Right forelimb (tissue), 1 donor: ENCODE data around the gene GPS1.

Source experiments
- DNase-seq: peaks from one replicate; pipeline ENCODE4 v3.0.0-alpha.2; 2018

GPS1 gene

GRCh38 chr17:82014971-82015310 lies 36.8 kb upstream of the GPS1 start:
- DNase-seq: no peak

- DNase-seq: no peak
Observed at GRCh38 chr17:82015311-82015971, 36.3 kb upstream of the GPS1 start.

GRCh38 chr17:82016061-82016874 lies 35.4 kb upstream of the GPS1 start:
- DNase-seq: no peak

GRCh38 chr17:82016875-82017459 lies 34.7 kb upstream of the GPS1 start:
- no peak for DNase-seq

DNA sequence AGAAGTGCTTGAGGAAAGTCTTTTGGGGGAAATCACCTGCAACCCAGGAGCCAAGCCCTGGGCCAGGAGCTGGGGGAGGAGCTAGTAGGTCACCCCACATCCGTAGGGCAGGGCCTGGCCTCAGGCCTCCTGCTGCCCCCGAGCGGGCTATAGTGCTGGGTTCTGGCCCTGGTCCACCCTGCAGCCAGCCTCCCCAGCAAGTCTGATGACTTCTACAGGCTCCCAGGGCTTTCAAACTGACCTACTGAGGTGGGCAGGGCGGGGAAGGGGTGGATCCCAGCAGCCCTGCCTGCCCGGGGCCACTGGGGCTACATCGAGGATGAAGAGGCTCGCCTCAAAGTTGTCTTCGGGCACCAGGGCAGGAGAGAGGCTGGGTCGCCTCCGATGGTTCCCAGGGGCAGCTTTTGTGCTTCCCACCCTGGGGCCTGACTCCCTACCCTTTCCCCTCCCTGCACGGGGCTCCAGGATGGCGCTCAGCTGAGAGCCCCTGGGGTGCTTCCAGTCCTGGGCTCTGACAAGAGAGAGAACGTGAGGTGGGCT lies 34.0 kb upstream of the GPS1 start:
- no peak for DNase-seq

DNA sequence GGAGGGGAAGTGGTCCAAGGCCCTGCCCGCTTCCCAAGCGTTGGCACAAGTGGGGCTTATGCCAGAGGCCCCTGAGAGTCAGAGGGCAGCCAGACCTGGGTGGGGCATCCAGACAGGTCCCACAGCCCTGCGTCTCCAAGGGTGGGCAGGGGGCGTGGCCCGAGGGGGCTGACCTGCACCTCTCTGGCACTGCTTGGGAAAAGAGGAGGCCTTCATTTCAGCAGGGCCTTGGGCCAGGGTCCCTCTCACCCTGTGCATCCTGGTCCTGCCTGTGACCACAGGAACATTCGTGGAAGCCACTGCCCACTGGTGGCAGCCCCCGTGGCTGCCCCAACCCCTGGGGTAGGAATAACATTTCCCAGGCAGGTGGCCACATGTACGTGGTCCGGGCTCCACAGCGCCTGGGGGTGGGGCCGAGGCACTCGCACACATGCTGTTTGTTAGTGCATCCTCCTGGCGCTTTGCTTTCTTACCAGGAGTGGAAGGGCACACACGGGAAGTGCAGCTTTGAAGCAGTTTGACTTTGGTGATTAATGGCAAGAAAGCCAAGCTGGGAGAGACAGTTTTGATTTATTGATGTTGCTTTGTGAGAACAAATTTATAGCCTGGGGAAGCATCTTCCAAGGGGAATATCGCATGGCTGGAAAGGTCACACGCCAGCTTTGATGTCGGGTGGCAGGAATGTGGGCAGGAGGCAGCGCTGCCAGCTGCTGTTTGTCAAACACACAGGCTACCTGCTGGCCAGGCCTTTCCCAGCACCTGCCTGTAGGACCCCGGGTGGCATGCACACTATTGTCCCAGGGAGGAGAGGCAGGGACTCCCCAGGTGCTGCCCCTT lies 33.3 kb upstream of the GPS1 start:
- DNase-seq: no peak

- DNase-seq: no peak
Observed at GRCh38 chr17:82018989-82019689, 32.6 kb upstream of the GPS1 start.

DNA sequence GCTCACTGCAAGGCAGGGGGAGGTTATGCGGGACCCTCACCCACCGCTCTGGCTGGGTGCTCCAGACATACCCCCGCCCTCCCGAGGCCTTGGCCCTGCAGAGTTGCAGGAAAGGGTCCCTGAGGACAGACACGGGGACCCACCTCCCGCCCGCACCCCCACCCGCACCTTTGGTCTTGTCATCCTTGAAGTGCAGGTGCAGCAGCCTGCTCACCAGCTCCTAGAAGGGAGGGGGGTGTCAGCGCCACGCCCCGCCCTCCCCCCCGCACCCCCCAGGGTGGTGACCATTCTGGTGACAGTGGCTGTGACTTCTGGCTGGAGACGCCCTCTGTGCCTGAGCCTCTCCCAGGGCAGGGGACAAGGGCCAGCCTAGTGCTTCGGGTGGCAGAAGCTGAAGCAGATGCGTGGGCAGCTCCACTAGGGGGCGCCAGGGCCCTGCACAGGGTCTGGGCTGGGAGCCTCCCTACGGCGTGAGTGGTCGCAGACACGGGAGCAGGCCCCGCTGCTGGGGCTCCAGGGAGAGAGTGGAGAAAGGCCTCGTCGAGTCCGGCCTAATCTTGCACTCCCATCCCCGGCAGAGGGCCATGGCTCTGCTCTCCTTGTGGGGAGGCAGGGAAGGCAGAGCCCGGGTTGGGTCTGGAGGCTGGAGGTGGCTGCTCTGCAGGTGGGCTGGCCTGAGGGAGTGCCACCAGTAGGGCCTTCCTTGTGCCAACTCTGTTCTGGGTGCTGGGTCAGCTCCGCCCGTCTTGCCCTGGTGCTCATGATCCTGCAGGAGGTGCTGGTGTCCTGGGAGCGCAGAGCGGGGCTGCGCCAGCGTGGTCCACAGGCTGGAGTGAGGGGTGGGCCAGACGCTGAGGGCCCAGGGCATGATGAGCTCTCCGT lies 31.8 kb upstream of the GPS1 start:
- no peak for DNase-seq

GRCh38 chr17:82020572-82021106 lies 31.1 kb upstream of the GPS1 start:
- DNase-seq: no peak

GRCh38 chr17:82021107-82021899 lies 30.4 kb upstream of the GPS1 start:
- DNase-seq: peak; percentile 81

- DNase-seq: no peak
Observed at GRCh38 chr17:82021900-82022309, 29.8 kb upstream of the GPS1 start.

DNA sequence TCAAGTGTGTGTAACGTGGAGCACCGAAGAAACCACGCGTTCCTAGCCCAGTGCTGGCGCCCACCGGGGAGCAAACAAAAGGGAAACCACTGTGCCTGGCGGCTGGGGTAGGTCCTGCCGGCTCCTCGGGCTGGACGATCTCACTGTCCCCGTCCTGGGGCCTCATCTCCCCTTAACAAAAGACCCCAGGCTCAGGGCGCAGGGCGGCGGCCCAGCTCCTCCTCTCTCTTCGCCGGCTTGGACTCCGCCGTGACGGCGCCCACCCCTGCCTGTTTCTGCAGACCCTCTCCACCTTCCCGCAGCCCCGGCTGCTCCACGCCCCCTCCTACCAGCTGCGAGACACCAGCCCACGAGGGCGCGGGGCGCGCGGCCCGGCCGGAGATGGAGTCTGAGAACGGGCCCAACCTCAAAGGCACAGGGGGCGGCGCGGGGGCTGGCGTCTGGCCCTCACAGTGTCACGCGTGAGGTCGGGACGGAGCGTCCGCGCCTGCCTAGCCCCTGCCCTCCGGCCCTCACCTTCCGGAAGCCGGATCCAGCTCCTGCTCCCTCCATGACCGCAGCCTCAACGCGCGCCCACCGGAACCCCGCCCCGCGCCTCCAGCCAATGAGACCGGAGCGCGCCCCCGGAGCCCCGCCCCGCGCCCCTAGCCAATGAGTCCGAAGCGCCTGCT lies 29.3 kb upstream of the GPS1 start, which contains the start of gene CENPX:
Gene CENPX (minus strand): TSS at position 569 of the 671 bp plus-strand sequence. CDS start 17 bp downstream, at position 552.
- DNase-seq: no peak

GRCh38 chr17:82022981-82023446 lies 28.7 kb upstream of the GPS1 start, which contains the start of gene LRRC45:
Gene LRRC45 (plus strand): TSS chr17:82023305. CDS start chr17:82023644, 339 bp downstream.
- DNase-seq: peak; percentile 100

DNA sequence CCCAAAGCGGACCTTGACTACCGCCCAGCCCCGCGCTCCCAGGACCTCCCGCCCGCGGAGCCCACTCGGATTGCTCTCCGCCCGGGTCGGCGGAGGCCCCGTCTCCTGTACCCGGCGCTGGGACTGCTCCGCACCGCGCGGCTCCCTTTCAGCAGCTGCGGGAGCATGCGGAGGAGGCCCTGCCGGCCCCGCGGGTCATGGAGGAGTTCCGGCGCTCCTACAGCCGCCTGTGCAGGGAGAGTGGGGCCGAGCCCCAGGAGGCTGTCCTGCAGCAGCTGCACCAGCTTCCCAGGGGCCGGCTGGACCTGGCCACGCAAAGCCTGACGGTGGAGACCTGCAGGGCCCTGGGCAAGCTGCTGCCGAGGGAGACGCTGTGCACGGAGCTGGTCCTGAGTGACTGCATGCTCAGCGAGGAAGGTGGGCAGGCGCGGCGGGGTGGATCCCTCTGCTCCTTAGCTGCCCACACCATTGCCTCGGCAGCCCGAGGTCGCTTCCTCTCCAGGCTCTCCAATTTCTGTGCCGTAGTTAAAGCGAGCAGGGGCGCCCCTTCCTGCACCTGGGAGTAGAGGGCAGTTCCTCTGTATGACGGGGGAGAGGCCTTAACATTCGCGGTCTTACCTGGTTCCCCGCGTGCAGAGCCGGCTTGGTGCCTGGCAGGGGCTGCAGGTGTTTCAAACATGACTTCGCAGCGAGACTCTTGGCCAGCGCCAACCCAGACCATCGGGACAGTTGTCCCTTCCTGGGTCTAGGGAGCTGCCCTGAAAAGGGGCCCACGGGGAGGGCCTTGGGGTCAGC lies 28.1 kb upstream of the GPS1 start:
- no peak for DNase-seq

DNA sequence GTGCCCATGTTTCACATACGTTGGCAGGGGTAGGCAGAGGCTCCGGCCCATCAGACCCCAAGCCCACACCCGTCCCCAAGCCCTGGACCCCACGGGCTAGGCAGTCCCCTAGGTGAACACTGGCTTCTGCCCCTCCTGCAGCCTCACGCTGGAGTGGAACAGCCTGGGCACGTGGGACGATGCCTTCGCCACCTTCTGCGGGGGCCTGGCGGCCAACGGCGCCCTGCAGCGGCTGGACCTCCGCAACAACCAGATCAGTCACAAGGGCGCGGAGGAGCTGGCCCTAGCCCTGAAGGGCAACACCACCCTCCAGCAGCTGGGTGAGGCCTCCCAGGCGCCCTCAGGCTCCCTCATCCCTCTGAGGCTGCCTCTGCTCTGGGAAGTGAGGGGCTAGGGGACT lies 26.8 kb upstream of the GPS1 start:
- no peak for DNase-seq

GRCh38 chr17:82025401-82026107 lies 26.1 kb upstream of the GPS1 start:
- DNase-seq: no peak

DNA sequence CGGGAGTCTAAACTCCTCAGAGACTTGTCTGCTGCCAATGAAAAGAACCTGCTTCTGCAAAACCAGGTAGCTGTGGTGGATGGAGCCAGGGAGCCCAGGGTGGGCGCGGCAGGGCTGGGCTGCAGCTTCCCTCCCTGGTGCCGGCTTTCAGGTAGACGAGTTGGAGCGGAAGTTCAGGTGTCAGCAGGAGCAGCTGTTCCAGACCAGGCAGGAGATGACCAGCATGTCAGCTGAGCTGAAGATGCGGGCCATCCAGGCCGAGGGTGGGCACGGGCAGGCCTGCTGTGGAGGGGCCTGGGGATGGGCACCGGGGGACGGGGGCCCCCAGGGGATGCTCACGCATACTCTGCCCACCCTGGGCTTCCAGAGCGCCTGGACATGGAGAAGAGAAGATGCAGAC lies 23.5 kb upstream of the GPS1 start:
- DNase-seq: no peak

GRCh38 chr17:82028966-82029365 lies 22.7 kb upstream of the GPS1 start:
- no peak for DNase-seq
